Calu3 (cell line): ENCODE data around the gene PRICKLE1. TPM values are rescaled to one million over a fixed set of nuclear protein-coding genes. Genes with fewer than 3 reads are reported as not detected.

Experiments used
- BruUV-seq: library from RNA; stranded (reverse); fragments of 400-500 nt; replicated peaks from 2 replicates; lab custom pipeline; 2021; lab: Mats Ljungman, UMichigan
- CTCF ChIA-PET: fragments of 300-600 bp; sonication (Branson Sonifier 250); formaldehyde crosslinking; loops from one replicate; lab custom pipeline; 2022; ENCODE audit warnings: antibody characterized with exemption; lab: Charles Lee
- DNase-seq: peaks from one replicate; pipeline ENCODE4 v3.0.0; 2022
- H3K27ac Mint-ChIP-seq: one replicate; pipeline ENCODE4 v1.8.0; 2022; ENCODE audit warnings: mixed read lengths; ENCODE audit not compliant: unreplicated experiment
- H3K27me3 Mint-ChIP-seq: one replicate; pipeline ENCODE4 v1.8.0; 2022; ENCODE audit warnings: mixed read lengths; ENCODE audit not compliant: unreplicated experiment
- H3K36me3 Mint-ChIP-seq: one replicate; pipeline ENCODE4 v1.8.0; 2022; ENCODE audit warnings: mild to moderate bottlenecking, moderate library complexity, mixed read lengths; ENCODE audit not compliant: insufficient read depth, unreplicated experiment
- H3K4me1 Mint-ChIP-seq: one replicate; pipeline ENCODE4 v1.8.0; 2022; ENCODE audit warnings: mild to moderate bottlenecking, low read depth, mixed read lengths; ENCODE audit not compliant: unreplicated experiment
- H3K4me3 Mint-ChIP-seq: one replicate; pipeline ENCODE4 v1.8.0; 2022; ENCODE audit warnings: mild to moderate bottlenecking, low read depth, moderate library complexity, mixed read lengths; ENCODE audit not compliant: unreplicated experiment
- H3K9me3 Mint-ChIP-seq: one replicate; pipeline ENCODE4 v1.8.0; 2022; ENCODE audit warnings: low read depth, mixed read lengths; ENCODE audit not compliant: unreplicated experiment
- intact Hi-C: fragments of 100-400 bp; cut with micrococcal nuclease; formaldehyde crosslinking; loops from one replicate; pipeline ENCODE4 v1.10.0; 2022; ENCODE audit not compliant: unreplicated experiment
- total RNA-seq: library from RNA; stranded (reverse); gene quantifications from 2 replicates; pipeline ENCODE4 v1.2.3, GENCODE V29; 2022
- TF ChIP-seq, protein P1 (sequence below): fragments of 200-600 bp; IDR thresholded peaks from one replicate; pipeline ENCODE4 v1.8.0; 2022; ENCODE audit warnings: antibody characterized with exemption; ENCODE audit not compliant: unreplicated experiment

Gene PRICKLE1
- total RNA-seq, 1 experiment from 2014 or later, result 12.7 TPM

DNA sequence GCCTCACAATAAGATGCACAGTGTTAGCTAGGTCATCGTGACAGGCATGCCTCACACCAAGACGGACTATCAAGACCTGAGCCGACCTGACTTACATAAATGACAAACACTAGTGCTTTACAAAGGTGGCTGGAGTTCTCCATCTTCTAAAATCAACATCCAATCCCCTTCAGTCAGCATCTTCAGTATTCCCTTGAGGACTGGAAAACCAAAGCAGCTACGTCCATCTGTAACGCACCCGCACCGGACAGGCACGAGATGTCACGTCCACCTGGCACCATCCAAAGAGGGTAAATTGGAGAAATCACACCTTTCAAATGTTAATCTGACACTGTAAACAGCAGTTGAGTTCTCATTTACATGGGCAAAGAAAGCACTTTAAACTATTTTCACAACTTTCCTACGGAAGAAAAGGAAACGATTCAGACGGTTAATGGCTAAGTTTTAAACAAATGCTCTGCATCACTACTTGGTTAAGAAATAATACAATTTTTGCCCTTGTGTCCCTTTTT lies 130.2 kb downstream of the PRICKLE1 start:
- CTCF ChIA-PET, result no interaction called here
- Mint-ChIP-seq H3K36me3 (peaks cover 11% of the 10 kb centered on the region), H3K4me3 (no peak overlapping the region), H3K4me1 (no peaks in the 10 kb centered on the region), H3K9me3 (no peaks in the 10 kb centered on the region), H3K27me3 (no peaks in the 10 kb centered on the region), H3K27ac (no peak overlapping the region)
- BruUV-seq, result no TSS peak
- no peak for DNase-seq
- TF ChIP-seq, protein P1, sequence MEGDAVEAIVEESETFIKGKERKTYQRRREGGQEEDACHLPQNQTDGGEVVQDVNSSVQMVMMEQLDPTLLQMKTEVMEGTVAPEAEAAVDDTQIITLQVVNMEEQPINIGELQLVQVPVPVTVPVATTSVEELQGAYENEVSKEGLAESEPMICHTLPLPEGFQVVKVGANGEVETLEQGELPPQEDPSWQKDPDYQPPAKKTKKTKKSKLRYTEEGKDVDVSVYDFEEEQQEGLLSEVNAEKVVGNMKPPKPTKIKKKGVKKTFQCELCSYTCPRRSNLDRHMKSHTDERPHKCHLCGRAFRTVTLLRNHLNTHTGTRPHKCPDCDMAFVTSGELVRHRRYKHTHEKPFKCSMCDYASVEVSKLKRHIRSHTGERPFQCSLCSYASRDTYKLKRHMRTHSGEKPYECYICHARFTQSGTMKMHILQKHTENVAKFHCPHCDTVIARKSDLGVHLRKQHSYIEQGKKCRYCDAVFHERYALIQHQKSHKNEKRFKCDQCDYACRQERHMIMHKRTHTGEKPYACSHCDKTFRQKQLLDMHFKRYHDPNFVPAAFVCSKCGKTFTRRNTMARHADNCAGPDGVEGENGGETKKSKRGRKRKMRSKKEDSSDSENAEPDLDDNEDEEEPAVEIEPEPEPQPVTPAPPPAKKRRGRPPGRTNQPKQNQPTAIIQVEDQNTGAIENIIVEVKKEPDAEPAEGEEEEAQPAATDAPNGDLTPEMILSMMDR, result no peak
- intact Hi-C loops, result no loop called here

DNA sequence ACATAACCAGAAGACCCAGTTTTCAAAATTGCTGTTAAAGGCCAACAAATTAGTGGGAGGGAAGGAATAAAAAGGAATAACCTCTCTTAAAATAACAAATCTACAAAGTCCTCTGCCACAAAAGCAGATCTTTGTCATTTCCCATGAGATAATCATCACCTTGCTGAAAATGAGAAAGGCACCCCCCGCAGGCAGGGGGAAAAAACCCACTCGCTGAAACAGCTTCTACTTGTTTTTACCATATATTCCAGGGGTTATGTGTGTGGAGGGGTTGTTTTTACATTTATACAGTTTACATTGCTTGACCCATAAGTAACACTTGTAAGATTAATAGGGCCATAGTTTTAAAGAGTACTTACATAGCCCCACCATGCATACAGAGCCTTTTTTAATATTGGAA lies 131.0 kb downstream of the PRICKLE1 start:
- no peak overlapping the region for H3K4me3 Mint-ChIP-seq
- H3K4me1 Mint-ChIP-seq, result no peaks in the 10 kb centered on the region
- no peak overlapping the region for H3K27ac Mint-ChIP-seq
- H3K9me3 Mint-ChIP-seq, result no peaks in the 10 kb centered on the region
- peaks cover 5% of the 10 kb centered on the region for H3K36me3 Mint-ChIP-seq
- intact Hi-C loops, result no loop called here
- no TSS peak for BruUV-seq
- DNase-seq, result no peak
- CTCF ChIA-PET, result no interaction called here
- H3K27me3 Mint-ChIP-seq, result no peaks in the 10 kb centered on the region
- TF ChIP-seq, protein P1, result no peak

DNA sequence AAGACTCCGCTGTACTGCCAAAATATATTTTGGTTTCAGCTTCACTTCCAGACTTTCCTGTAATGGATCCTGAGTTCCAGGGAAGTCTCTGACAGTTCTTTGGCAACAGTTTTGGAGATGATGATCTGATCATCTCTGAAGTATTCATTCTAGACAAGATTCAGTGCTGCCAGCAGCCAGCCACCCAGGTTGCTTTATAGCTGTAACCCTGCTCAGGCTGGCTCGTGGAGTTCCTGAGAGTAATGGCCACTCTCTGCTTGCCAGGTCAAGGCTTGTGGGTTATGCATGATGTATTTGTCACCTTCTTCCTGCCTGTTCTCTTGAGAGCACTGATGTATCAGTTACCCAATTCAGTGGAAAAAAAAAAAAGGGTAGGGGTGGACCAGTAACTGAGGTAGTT lies 139.3 kb downstream of the PRICKLE1 start:
- H3K27me3 Mint-ChIP-seq, result no peaks in the 10 kb centered on the region
- H3K36me3 Mint-ChIP-seq, result peaks cover 22% of the 10 kb centered on the region
- H3K4me3 Mint-ChIP-seq, result no peak overlapping the region
- no peak overlapping the region for H3K27ac Mint-ChIP-seq
- TF ChIP-seq, protein P1, result no peak
- BruUV-seq, result no TSS peak
- peaks cover 8% of the 10 kb centered on the region for H3K4me1 Mint-ChIP-seq
- intact Hi-C loops, result no loop called here
- CTCF ChIA-PET, result no interaction called here
- DNase-seq, result no peak
- no peaks in the 10 kb centered on the region for H3K9me3 Mint-ChIP-seq

DNA sequence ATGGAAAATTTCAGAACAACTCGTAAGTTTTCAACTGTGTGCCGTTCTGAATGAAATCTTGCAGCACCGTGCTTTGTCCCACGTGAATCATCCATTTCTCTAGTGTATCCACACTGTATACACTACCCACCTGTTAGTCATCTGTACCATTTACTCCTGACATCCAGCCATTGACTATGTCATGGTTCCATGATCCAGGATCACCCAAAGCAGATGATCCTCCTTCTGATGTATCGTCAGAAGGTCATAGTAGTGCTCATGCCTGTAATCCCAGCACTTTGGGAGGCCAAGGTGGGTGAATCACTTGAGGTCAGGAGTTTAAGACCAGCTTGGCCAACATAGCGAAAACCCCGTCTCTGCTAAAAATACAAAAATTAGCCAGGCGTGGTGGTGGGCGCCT lies 140.7 kb downstream of the PRICKLE1 start:
- BruUV-seq, result no TSS peak
- Mint-ChIP-seq H3K4me1 (peaks cover 8% of the 10 kb centered on the region), H3K27ac (no peak overlapping the region), H3K36me3 (peaks cover 22% of the 10 kb centered on the region), H3K27me3 (no peaks in the 10 kb centered on the region), H3K4me3 (no peak overlapping the region), H3K9me3 (no peaks in the 10 kb centered on the region)
- TF ChIP-seq, protein P1, result no peak
- DNase-seq, result no peak
- CTCF ChIA-PET, result no interaction called here
- intact Hi-C loops, result no loop called here
